Fibroblast of villous mesenchyme (primary cell): ENCODE results near the gene RNLS. TPM values are rescaled to one million over a fixed set of nuclear protein-coding genes. Genes with fewer than 3 reads are reported as not detected.

Source experiments
- DNase-seq: peaks from one replicate; pipeline ENCODE4 v3.0.0-alpha.2; 2010; ENCODE audit warnings: low read depth
- H3K4me3 ChIP-seq: 2 replicates; pipeline ENCODE4 v1.5.1; 2011; ENCODE audit warnings: low read depth, mild to moderate bottlenecking, low read length
- total RNA-seq: library from RNA; depleted of rRNA; stranded (reverse); fragments of >200 nt; gene quantifications from 2 replicates; pipeline ENCODE4 v1.2.3, GENCODE V29; 2012
- TF ChIP-seq, protein P1 (sequence below): IDR thresholded peaks from 2 replicates; pipeline ENCODE4 v1.5.1; 2012; ENCODE audit warnings: low read depth, mild to moderate bottlenecking, low read length; ENCODE audit not compliant: insufficient read depth

The RNLS gene
- total RNA-seq, 1 donor, result 14.2 TPM

DNA sequence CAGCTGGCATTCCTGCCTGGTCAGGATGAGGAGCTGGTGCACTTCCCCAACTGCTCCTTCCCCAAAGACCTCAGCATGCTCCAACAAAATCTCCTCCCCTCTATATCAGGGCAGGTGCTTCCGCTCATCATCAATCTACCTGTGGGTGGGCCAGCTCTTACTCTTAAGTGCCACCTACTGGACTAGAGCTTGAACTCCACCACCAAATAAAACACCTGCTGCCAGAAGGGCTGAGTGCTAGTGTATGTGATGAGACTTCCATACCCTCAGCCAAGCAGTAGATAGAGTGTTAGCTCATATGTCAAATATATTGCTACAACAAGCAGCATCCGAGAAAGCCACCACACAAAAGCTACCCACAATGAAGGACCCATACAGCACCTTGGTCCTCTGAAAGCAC is 264.3 kb downstream of the RNLS start:
- H3K4me3 ChIP-seq, result no peak overlapping the region
- no peak for DNase-seq
- TF ChIP-seq, protein P1, sequence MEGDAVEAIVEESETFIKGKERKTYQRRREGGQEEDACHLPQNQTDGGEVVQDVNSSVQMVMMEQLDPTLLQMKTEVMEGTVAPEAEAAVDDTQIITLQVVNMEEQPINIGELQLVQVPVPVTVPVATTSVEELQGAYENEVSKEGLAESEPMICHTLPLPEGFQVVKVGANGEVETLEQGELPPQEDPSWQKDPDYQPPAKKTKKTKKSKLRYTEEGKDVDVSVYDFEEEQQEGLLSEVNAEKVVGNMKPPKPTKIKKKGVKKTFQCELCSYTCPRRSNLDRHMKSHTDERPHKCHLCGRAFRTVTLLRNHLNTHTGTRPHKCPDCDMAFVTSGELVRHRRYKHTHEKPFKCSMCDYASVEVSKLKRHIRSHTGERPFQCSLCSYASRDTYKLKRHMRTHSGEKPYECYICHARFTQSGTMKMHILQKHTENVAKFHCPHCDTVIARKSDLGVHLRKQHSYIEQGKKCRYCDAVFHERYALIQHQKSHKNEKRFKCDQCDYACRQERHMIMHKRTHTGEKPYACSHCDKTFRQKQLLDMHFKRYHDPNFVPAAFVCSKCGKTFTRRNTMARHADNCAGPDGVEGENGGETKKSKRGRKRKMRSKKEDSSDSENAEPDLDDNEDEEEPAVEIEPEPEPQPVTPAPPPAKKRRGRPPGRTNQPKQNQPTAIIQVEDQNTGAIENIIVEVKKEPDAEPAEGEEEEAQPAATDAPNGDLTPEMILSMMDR, result peak; percentile 37

DNA sequence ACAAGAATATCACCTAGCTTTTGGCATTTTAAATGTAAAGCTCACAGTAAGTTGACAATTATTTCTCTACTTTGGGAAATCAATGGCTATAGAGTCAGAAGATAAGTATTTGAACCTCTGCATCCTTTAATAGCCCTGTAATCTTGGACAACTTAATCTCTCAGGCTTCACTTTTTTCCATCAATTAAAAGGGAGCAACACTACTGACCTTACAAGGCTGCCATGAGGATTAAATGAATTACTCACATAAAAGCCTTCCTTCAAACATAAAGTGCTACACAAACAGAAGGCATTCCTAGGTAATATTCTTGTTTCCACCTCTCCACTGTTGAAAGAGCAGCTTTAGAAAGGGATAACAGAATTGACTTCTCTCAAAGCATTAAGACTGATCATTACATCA is 266.0 kb downstream of the RNLS start:
- TF ChIP-seq, protein P1, result no peak
- no peak overlapping the region for H3K4me3 ChIP-seq
- DNase-seq, result no peak

DNA sequence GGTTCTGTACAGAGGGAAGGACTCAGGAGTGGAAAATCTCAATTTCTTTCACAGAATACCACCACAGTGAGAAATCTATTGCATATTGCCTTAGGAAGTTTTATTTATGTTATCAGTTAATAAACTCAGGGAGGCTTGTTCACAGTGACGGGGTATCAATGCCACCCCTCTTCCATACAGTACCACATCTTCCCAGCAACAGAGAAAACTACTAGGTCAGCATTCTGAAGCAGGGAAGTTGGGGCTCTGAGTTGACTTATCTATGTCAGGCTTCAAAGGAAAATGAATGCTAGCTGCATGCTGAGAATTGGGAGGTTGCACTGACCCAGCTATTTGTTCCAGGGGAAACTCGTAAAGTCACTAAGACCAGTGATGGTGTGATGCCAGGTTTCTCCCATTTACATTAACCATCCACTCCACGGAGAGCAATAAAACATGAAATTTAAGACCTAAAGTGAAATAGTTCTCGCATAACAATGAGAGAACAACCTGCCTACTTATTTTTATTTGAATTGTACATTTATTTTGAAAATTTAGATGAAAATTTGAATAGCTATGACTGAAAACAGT is 266.7 kb downstream of the RNLS start:
- H3K4me3 ChIP-seq, result no peak overlapping the region
- peak; percentile 7 for DNase-seq
- TF ChIP-seq, protein P1, result no peak

GRCh38 chr10:88315755-88316154 is 267.4 kb downstream of the RNLS start:
- peak; percentile 40 for DNase-seq
- H3K4me3 ChIP-seq, result no peak overlapping the region
- TF ChIP-seq, protein P1, result no peak

DNA sequence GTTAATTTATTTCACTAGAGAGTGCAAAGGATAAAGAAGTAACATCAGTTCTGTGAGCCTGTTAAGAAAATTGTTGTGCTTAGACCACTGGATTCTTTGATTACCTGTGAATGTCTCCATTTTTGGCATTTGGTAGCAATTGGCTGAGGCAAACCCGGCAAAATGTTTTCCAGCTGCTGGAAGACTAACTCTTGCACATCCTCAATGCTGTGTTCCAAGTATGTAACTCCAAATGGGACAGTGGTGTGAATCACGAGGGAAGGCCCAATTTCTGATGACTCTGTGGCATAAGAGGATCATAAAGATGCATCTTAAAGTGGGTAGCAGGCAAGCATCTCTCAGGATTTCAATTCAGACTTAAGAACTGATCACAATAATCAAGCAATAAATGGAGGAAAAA is 268.8 kb downstream of the RNLS start:
- TF ChIP-seq, protein P1, result no peak
- no peak overlapping the region for H3K4me3 ChIP-seq
- no peak for DNase-seq

DNA sequence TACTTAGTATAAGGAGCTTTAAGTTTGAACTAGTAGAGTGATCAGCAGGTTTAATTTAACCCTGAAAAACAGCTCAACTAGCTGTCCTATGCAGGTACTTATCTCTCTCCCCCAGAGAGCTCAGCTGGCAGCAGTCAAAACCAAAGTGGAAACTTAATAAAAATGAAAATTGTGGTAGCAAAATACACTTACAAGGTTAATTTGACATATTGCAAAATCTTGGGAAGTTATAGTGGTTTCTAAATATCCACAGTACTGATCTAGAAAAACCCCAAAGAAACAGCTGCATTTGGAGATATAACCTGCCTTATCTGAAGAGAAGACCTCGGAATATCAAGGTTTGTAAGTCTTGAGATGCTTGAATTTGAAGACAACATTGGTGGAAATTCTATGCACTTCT is 269.2 kb downstream of the RNLS start:
- TF ChIP-seq, protein P1, result no peak
- H3K4me3 ChIP-seq, result no peak overlapping the region
- DNase-seq, result no peak

GRCh38 chr10:88312855-88313254 is 270.3 kb downstream of the RNLS start:
- no peak for DNase-seq
- H3K4me3 ChIP-seq, result no peak overlapping the region
- TF ChIP-seq, protein P1, result no peak
